K562 (cell line): ENCODE data around the gene GUCY2D. TPM values are rescaled to one million over a fixed set of nuclear protein-coding genes. Genes with fewer than 3 reads are reported as not detected.
A peak's percentile ranks its signal among the peaks of the same experiment; 100 is the strongest.

Source experiments
- ATAC-seq: fragments of 200-7000 bp; cut with Tn5 transposase; 3 replicates; pipeline ENCODE4 v1.9.1; 2020; ENCODE audit warnings: moderate library complexity
- BruUV-seq: library from RNA; stranded (reverse); fragments of 400-500 nt; replicated peaks from 2 replicates; lab custom pipeline; 2021; lab: Mats Ljungman, UMichigan
- CTCF ChIA-PET: fragments of 300-600 bp; formaldehyde crosslinking; extraction: SDS; loops from one replicate; lab custom pipeline; 2021; ENCODE audit warnings: low intra/inter-chr PET ratio; lab: Yijun Ruan, JAX
- POLR2A ChIA-PET: fragments of 300-600, 350-650 bp; sonication (Branson Sonifier 250); formaldehyde crosslinking; extraction: SDS; loops from one replicate; lab custom pipeline; 2021; ENCODE audit warnings: antibody characterized with exemption, inconsistent platforms; lab: Yijun Ruan, JAX
- DNase-seq, 4 experiments: peaks; one replicate each; pipeline versions ENCODE4 v3.0.0 to v3.0.0-alpha.2; 2011 to 2018; ENCODE audit warnings: low spot score in 3 of 4, mixed read lengths in 3 of 4; ENCODE audit errors: extremely low read depth in 1 of 4
- FAIRE-seq: peaks from 2 replicates; lab custom pipeline; 2011; peaks lifted over from hg19 to GRCh38; lab: Jason Lieb, UNC
- H2AFZ ChIP-seq: 2 replicates; pipeline ENCODE4 v1.6.0; 2011; ENCODE audit warnings: low read depth, low read length, control low read depth, inconsistent platforms
- H3K27ac ChIP-seq: fragments of 200-600 bp; 3 replicates; pipeline ENCODE4 v1.8.0; 2011; ENCODE audit warnings: low read depth, mild to moderate bottlenecking, control low read depth, inconsistent platforms, low read length, moderate library complexity, mixed read lengths; ENCODE audit errors: extremely low read depth
- H3K27me3 ChIP-seq, 2 experiments: fragments of 300-600 bp in 1 of 2; 2 replicates in 1 of 2; 3 replicates in 1 of 2; pipeline versions ENCODE4 v1.6.0 to v1.8.0; 2011; ENCODE audit warnings: inconsistent platforms in 2 of 2, low read length in 2 of 2, mild to moderate bottlenecking in 1 of 2, mixed read lengths in 1 of 2, moderate library complexity in 1 of 2; ENCODE audit not compliant: control insufficient read depth in 2 of 2, insufficient read depth in 2 of 2
- H3K36me3 ChIP-seq: fragments of 300-600 bp; 3 replicates; pipeline ENCODE4 v1.8.0; 2011; ENCODE audit warnings: mild to moderate bottlenecking, low read length, inconsistent platforms; ENCODE audit not compliant: control insufficient read depth, insufficient read depth
- H3K4me1 ChIP-seq, 2 experiments: fragments of 200-600 bp in 1 of 2; replicated peaks in 1 of 2; 2 replicates in 1 of 2; 3 replicates in 1 of 2; pipeline versions ENCODE4 v1.5.1 to v1.8.0; 2011; ENCODE audit warnings: inconsistent platforms in 2 of 2, low read length in 2 of 2, mild to moderate bottlenecking in 1 of 2, mixed read lengths in 1 of 2, moderate library complexity in 1 of 2; ENCODE audit not compliant: control insufficient read depth in 2 of 2, insufficient read depth in 2 of 2
- H3K4me2 ChIP-seq: 2 replicates; pipeline ENCODE4 v1.6.1; 2011; ENCODE audit warnings: low read length, control low read depth, inconsistent platforms, mixed read lengths; ENCODE audit not compliant: insufficient read depth
- H3K4me3 ChIP-seq: fragments of 200-600 bp; sonication (generic), shearing (Covaris generic); 2 replicates; pipeline ENCODE4 v1.5.1; 2016; ENCODE audit warnings: control low read depth, inconsistent platforms
- H3K79me2 ChIP-seq: fragments of 200-600 bp; 3 replicates; pipeline ENCODE4 v1.8.0; 2011; ENCODE audit warnings: low read length, inconsistent platforms; ENCODE audit not compliant: control insufficient read depth, insufficient read depth
- H3K9ac ChIP-seq, 2 experiments: 2 replicates each; pipeline versions ENCODE4 v1.6.0 to v1.6.1; 2011; ENCODE audit warnings: low read depth in 2 of 2, low read length in 2 of 2, control low read depth in 1 of 2, inconsistent platforms in 1 of 2, mild to moderate bottlenecking in 1 of 2, mixed read lengths in 1 of 2; ENCODE audit not compliant: insufficient read depth in 1 of 2
- H3K9me1 ChIP-seq: one replicate; pipeline ENCODE4 v1.6.0; 2011; ENCODE audit warnings: inconsistent platforms, mild to moderate bottlenecking, low read length, moderate library complexity; ENCODE audit not compliant: control insufficient read depth, insufficient read depth
- H3K9me3 ChIP-seq: replicated peaks from 2 replicates; pipeline ENCODE4 v1.5.1; 2011; ENCODE audit warnings: low read depth, low read length, inconsistent platforms; ENCODE audit not compliant: control insufficient read depth, insufficient read depth
- H4K20me1 ChIP-seq: replicated peaks from 2 replicates; pipeline ENCODE4 v1.6.1; 2011; ENCODE audit warnings: low read length, inconsistent platforms, mixed read lengths; ENCODE audit not compliant: control insufficient read depth, insufficient read depth
- ARNT ChIP-seq, 2 experiments: fragments of 450-650 bp; IDR thresholded peaks; 2 replicates each; pipeline ENCODE4 v1.6.1; 2016; ENCODE audit warnings: mild to moderate bottlenecking in 1 of 2
- ATF1 ChIP-seq, 2 experiments: fragments of 450-650 bp in 1 of 2; IDR thresholded peaks; 2 replicates each; pipeline ENCODE4 v1.6.1; 2016; ENCODE audit warnings: missing compliant biosample characterization in 1 of 2, missing genetic modification characterization in 1 of 2
- KAT2B ChIP-seq: IDR thresholded peaks from one replicate; pipeline ENCODE4 v1.6.1; 2012; ENCODE audit warnings: low read depth, mild to moderate bottlenecking, control low read depth, inconsistent platforms, low read length, moderate library complexity
- SMARCC2 ChIP-seq: fragments of 450-650 bp; IDR thresholded peaks from 2 replicates; pipeline ENCODE4 v1.6.1; 2017; ENCODE audit warnings: antibody characterized with exemption, moderate library complexity, mild to moderate bottlenecking, low read depth
- WGBS: fragments of 100-300 bp; shearing (Covaris generic); methylation state at CpG from one replicate; pipeline ENCODE4 v1.1.6; 2016; ENCODE audit warnings: low coverage, mixed read lengths; ENCODE audit not compliant: insufficient coverage; ENCODE audit errors: missing lambda C conversion rate; 5-methylcytosine and 5-hydroxymethylcytosine counted together
- in situ Hi-C: fragments of 300-500 bp; cut with MboI; formaldehyde crosslinking; loops from 4 replicates; pipeline ENCODE4 v1.15.0; 2018; ENCODE audit warnings: inconsistent platforms, mixed read lengths
- intact Hi-C: fragments of 100-400 bp; cut with micrococcal nuclease; formaldehyde crosslinking; loops from 2 replicates; pipeline ENCODE4 v1.14.2; 2022
- polyA plus RNA-seq, 8 experiments: library from polyadenylated mRNA; depleted of rRNA in 4 of 8; stranded (reverse) in 5 of 8; unstranded in 3 of 8; fragments of >200 nt; fragmentation: Nextera tagmentation in 2 of 8; fragmentation: Illumina TruSeq in 1 of 8; extraction: Ambion mirVana in 2 of 8; extraction: Trizol in 1 of 8; gene quantifications; 2 replicates each; pipeline versions ENCODE4 v1.2.1 to v1.2.3, GENCODE V29; 2011 to 2014; ENCODE audit warnings: inconsistent platforms in 1 of 8, missing spikeins in 1 of 8
- total RNA-seq, 7 experiments: library from RNA; depleted of rRNA in 6 of 7; stranded (reverse); fragments of >200 nt in 6 of 7; fragmentation: Illumina TruSeq in 2 of 7; extraction: Trizol in 2 of 7; gene quantifications; 2 replicates each; pipeline versions ENCODE4 v1.2.1 to v1.2.3, GENCODE V29; 2011 to 2021; ENCODE audit warnings: low replicate concordance in 1 of 7
- TF ChIP-seq, protein P1 (sequence below): fragments of 250-450 bp; sonication (Bioruptor Pico); IDR thresholded peaks from 2 replicates; pipeline ENCODE4 v1.5.0; 2021

Gene GUCY2D
- total and polyA plus RNA-seq, 9 of the 15 experiments (the other 6 are each of a cell fraction or from before 2014, with no cell fraction given): 0.05 TPM; not detected in 8

DNA sequence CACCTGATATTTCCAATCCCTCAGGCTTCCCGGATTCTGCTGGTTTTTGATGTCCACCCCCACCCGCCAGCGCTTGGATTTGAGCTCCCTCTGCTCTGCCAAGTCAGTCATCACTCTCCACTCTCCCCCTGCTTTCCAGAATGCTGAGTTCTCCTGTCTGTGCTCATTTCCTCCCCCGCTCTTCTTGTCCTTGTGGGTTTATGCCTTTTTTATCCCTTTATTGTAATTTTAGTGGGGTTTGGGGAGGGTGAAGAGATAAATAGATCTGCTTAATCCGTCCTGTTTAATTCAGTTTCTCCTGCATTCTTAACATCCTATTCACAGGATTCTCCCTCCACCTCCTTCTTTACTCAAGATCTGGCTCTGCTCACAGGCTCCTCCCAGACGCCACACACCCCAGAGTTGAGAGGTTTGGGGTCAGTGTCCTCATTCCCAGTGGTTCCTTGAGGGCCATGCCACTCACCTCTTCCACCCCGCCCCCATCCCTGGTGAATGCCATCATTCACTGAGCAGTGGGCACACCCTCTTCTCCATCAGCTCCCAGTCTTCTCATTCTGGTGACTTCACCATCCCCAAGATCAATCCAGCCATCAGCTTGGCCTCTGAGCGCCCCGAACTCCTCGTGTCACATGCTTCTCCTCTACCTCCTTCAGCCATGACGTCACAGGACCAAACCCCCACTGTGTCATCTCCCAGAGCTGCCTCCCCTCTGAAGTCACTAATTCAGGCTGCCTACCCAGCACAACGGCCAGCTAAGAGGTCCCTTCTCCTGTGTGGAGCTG is 15.1 kb upstream of the GUCY2D start:
- TF ChIP-seq, protein P1, sequence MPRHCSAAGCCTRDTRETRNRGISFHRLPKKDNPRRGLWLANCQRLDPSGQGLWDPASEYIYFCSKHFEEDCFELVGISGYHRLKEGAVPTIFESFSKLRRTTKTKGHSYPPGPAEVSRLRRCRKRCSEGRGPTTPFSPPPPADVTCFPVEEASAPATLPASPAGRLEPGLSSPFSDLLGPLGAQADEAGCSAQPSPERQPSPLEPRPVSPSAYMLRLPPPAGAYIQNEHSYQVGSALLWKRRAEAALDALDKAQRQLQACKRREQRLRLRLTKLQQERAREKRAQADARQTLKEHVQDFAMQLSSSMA (CRISPR knock-in tag): no peak
- TF ChIP-seq ARNT (IDR thresholded peaks at IDR 0.05) (no peak), KAT2B (no peak), ATF1 (CRISPR knock-in tag; IDR thresholded peaks at IDR 0.05) (no peak), ATF1 (tag; IDR thresholded peaks at IDR 0.05) (peak; percentile 45), SMARCC2 (no peak)
- POLR2A ChIA-PET: interaction anchor here (0.6 to 1.2 kb wide), 4 partner anchors 11 to 197 kb away, joined by 3 to 4 read pairs (median 3); no protein-coding TSS in a partner anchor
- DNase-seq: no peak
- Histone ChIP-seq H3K4me1 (peaks cover 0 to 11% of the 10 kb centered on the region in 2 experiments; a peak in 2 of 5 replicates), H2AFZ (no peak overlapping the region), H3K27ac (no peak overlapping the region), H3K4me3 (no peak overlapping the region), H3K9me1 (no peaks in the 10 kb centered on the region), H4K20me1 (no peaks in the 10 kb centered on the region), H3K4me2 (no peak overlapping the region), H3K36me3 (no peaks in the 10 kb centered on the region), H3K9ac (no peak overlapping the region), H3K79me2 (no peaks in the 10 kb centered on the region), H3K9me3 (no peaks in the 10 kb centered on the region), H3K27me3 (peaks cover 6 to 29% of the 10 kb centered on the region in 2 experiments)
- CTCF ChIA-PET: interaction anchor here (1.1 to 4.9 kb wide), 2 partner anchors 74 to 244 kb away, joined by 3 to 52 read pairs; no protein-coding TSS in a partner anchor
- no TSS peak for BruUV-seq
- ATAC-seq: no peak
- FAIRE-seq: no peak
- WGBS: 5% methylated on average over 10 of the region's 12 CpGs
- intact Hi-C loops: no loop called here
- in situ Hi-C loops: loop anchor here (5.0 to 10.0 kb wide), 2 partner anchors 70 to 243 kb away; partner anchors contain the start of gene RNF227
